ENCODE results near the gene LGALS7.

DNA sequence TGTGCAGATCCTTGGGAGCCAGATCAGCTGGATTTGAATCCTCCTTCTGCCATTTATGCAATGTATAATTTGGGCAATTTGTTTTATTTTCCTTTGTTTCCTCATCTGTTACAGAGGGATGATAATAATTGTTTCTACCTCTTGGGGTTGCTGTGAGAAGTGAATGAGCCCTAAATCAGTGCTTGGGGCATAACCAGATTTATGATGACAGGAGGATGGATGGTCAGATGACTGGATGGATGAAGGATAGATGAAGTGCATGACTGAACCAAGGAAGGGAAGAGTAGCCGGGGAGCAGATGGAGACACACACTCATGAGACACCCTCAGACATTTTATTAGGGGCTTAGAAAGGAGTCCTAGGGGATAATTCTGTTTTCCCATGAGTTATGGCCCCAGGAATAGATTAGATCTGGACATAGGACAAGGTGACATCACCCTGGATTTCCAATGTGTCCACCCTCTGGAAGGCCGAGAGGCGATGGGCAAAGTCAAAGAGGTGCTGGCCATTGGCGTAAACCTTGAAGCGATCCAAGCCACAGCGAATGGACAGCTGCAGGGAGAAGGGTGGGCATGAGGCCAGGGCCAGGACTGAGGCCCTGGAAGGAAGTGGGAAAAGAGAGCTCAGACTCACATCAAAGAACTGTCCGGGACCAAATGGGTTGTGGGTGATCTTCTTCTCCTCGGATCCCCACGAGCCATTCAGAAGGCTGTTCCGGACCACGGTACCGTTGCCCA, 28.2 kb upstream of the LGALS7 start:
- TF ChIP-seq, protein P1, sequence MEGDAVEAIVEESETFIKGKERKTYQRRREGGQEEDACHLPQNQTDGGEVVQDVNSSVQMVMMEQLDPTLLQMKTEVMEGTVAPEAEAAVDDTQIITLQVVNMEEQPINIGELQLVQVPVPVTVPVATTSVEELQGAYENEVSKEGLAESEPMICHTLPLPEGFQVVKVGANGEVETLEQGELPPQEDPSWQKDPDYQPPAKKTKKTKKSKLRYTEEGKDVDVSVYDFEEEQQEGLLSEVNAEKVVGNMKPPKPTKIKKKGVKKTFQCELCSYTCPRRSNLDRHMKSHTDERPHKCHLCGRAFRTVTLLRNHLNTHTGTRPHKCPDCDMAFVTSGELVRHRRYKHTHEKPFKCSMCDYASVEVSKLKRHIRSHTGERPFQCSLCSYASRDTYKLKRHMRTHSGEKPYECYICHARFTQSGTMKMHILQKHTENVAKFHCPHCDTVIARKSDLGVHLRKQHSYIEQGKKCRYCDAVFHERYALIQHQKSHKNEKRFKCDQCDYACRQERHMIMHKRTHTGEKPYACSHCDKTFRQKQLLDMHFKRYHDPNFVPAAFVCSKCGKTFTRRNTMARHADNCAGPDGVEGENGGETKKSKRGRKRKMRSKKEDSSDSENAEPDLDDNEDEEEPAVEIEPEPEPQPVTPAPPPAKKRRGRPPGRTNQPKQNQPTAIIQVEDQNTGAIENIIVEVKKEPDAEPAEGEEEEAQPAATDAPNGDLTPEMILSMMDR (IDR thresholded peaks at IDR 0.05; ENCODE audit: insufficient read depth, low read length, poor library complexity, severe bottlenecking), result no peak
- no peak for TF ChIP-seq EZH2phosphoT487 (conservative IDR thresholded peaks at IDR 0.05; ENCODE audit: low read length)

Data from SU-DHL-6 (cell line).